ENCODE data around the gene RBM47. TPM values are rescaled to one million over a fixed set of nuclear protein-coding genes. Genes with fewer than 3 reads are reported as not detected.

The RBM47 gene
- total and polyA plus RNA-seq, 2 of the 4 experiments (the other 2 are of a cell fraction), result 0.44 to 1.1 TPM

- H3K4me3 ChIP-seq (ENCODE audit: insufficient read depth, low read depth, low read length), result no peak overlapping the region
- H3K14ac ChIP-seq (replicated peaks; ENCODE audit: low read depth, low read length), result no peak overlapping the region
- ATAC-seq (ENCODE audit: low read depth) (no peak; the same call in 1 of the 2 replicates), DNase-seq (peak; percentile 22)
- no peak overlapping the region for H2BK20ac ChIP-seq (ENCODE audit: low read depth, low read length)
- no peak overlapping the region for H2AK9ac ChIP-seq (replicated peaks; ENCODE audit: low read depth, low read length, poor library complexity)
- no TSS peak for BruUV-seq (replicated peaks)
- H3K18ac ChIP-seq (ENCODE audit: low read depth, low read length), result no peak overlapping the region
- CTCF ChIA-PET, result interaction anchor here (1.5 kb wide), 1 partner anchor 33 kb away, joined by 3 read pairs; no protein-coding TSS in a partner anchor
- dilution Hi-C loops (cut with HindIII; ENCODE audit: low sequenced_read_pairs, unreplicated experiment), result no loop called here
- no peak overlapping the region for H3K9ac ChIP-seq (ENCODE audit: low read depth, low read length)
- intact Hi-C loops (cut with micrococcal nuclease), result no loop called here
- no peak overlapping the region for H3K23ac ChIP-seq (ENCODE audit: low read depth, low read length)
- POLR2A ChIA-PET (ENCODE audit: unreplicated experiment), result no interaction called here
- no CpG with 5 or more reads among the region's 6 CpGs for WGBS, 2 experiments (ENCODE audit: extremely low coverage in 2 of 2, insufficient read length in 1 of 2)
- no peak overlapping the region for H4K8ac ChIP-seq (ENCODE audit: low read depth in 2 of 2, low read length in 2 of 2)
- no peaks in the 10 kb centered on the region for H3K79me1 ChIP-seq (ENCODE audit: low read depth in 1 of 2, low read length in 2 of 2)
- in situ Hi-C loops (cut with MboI; ENCODE audit: low sequenced_read_pairs), result no loop called here
- no peak overlapping the region for H2BK15ac ChIP-seq (ENCODE audit: low read depth, low read length)
- H2BK120ac ChIP-seq (ENCODE audit: low read depth, low read length), result 0 out of 2 replicates have a peak overlapping the region, but pooled peaks have one; percentile 19
- no peak overlapping the region for H2BK5ac ChIP-seq (ENCODE audit: low read depth, low read length, poor library complexity, severe bottlenecking)
- TF ChIP-seq POLR2A (IDR thresholded peaks at IDR 0.05; ENCODE audit: low read depth, low read length) (no peak), CTCF (conservative IDR thresholded peaks at IDR 0.05; ENCODE audit: low read depth, low read length) (no peak), RAD21 (IDR thresholded peaks at IDR 0.05; ENCODE audit: low read length) (no peak), RFX5 (IDR thresholded peaks at IDR 0.05; ENCODE audit: low read depth, low read length) (no peak), MXI1 (IDR thresholded peaks at IDR 0.05; ENCODE audit: borderline replicate concordance, low read depth, low read length) (no peak), USF2 (IDR thresholded peaks at IDR 0.05; ENCODE audit: low read depth, low read length) (no peak), MAFK (IDR thresholded peaks at IDR 0.05; ENCODE audit: low read depth, low read length) (no peak), MAZ (IDR thresholded peaks at IDR 0.05; ENCODE audit: borderline replicate concordance, low read depth, low read length) (no peak), ELK1 (IDR thresholded peaks at IDR 0.05; ENCODE audit: borderline replicate concordance, low read depth, low read length) (no peak), SMC3 (IDR thresholded peaks at IDR 0.05; ENCODE audit: low read depth, low read length) (no peak), CEBPB (IDR thresholded peaks at IDR 0.05; ENCODE audit: low read depth, low read length) (no peak), FOS (IDR thresholded peaks at IDR 0.05; ENCODE audit: low read depth, low read length) (no peak), BHLHE40 (IDR thresholded peaks at IDR 0.05; ENCODE audit: low read depth, low read length) (no peak), CHD1 (IDR thresholded peaks at IDR 0.05; ENCODE audit: low read depth, low read length) (no peak)
- peak overlapping the region; percentile 1; the same call in 1 of the 2 replicates for H4K91ac ChIP-seq (ENCODE audit: insufficient read depth, low read depth, low read length)
- H4K5ac ChIP-seq (ENCODE audit: low read depth, low read length), result no peak overlapping the region
- no peaks in the 10 kb centered on the region for H3K27me3 ChIP-seq (ENCODE audit: control insufficient read depth, insufficient read depth, low read length)
- no peaks in the 10 kb centered on the region for H3K9me3 ChIP-seq (ENCODE audit: control insufficient read depth, insufficient read depth, low read length)
- no peak overlapping the region for H3K4me2 ChIP-seq (ENCODE audit: low read depth, low read length)
- H3K56ac ChIP-seq (ENCODE audit: extremely low read depth, insufficient read depth, low read length), result no peak overlapping the region
- H3K9me1 ChIP-seq (ENCODE audit: insufficient read depth, low read length), result peaks cover 7% of the 10 kb centered on the region; the same call in 1 of the 2 replicates
- H3K36me3 ChIP-seq (ENCODE audit: control insufficient read depth, insufficient read depth, low read length), result no peaks in the 10 kb centered on the region
- H2AFZ ChIP-seq (replicated peaks; ENCODE audit: low read length, poor library complexity), result no peak overlapping the region
- H3K4me1 ChIP-seq (ENCODE audit: control insufficient read depth, insufficient read depth, low read length), result peaks cover 10% of the 10 kb centered on the region; the same call in 1 of the 2 replicates
- H3K27ac ChIP-seq (ENCODE audit: insufficient read depth, low read length), result no peak overlapping the region
- no peaks in the 10 kb centered on the region for H4K20me1 ChIP-seq (ENCODE audit: insufficient read depth, low read length)
- H2AK5ac ChIP-seq (ENCODE audit: low read depth, low read length), result no peak overlapping the region
- H3K4ac ChIP-seq (ENCODE audit: low read depth, low read length), result peak overlapping the region; percentile 22; the same call in 1 of the 2 replicates
Measured at GRCh38 chr4:40573593-40574311, 55.9 kb downstream of the RBM47 start.
